ENCODE data around the gene WDR45.

GRCh38 chrX:49054073-49054762 lies 25.5 kb downstream of the WDR45 start:
- TF ChIP-seq CTCF (conservative IDR thresholded peaks at IDR 0.05), result no peak
- no peak for TF ChIP-seq EZH2 (IDR thresholded peaks at IDR 0.05; ENCODE audit: low read depth)
